PFSK-1 (cell line): Measurements from ENCODE around the gene EYA3.

Experiments
- POLR2AphosphoS5 ChIP-seq: IDR thresholded peaks from 2 replicates; pipeline ENCODE4 v1.6.1; 2012; ENCODE audit warnings: low read depth, mild to moderate bottlenecking, control low read depth, low read length, moderate library complexity
- REST ChIP-seq, 2 experiments: IDR thresholded peaks; 2 replicates each; pipeline versions ENCODE4 v1.6.1 to v1.8.0; 2011 to 2012; ENCODE audit warnings: low read depth in 2 of 2, low read length in 2 of 2, control low read depth in 1 of 2, inconsistent platforms in 1 of 2, mild to moderate bottlenecking in 1 of 2, moderate library complexity in 1 of 2; ENCODE audit not compliant: insufficient read depth in 1 of 2
- SIN3A ChIP-seq: IDR thresholded peaks from 2 replicates; pipeline ENCODE4 v1.6.1; 2012; ENCODE audit warnings: mild to moderate bottlenecking, low read length, moderate library complexity, borderline replicate concordance; ENCODE audit not compliant: insufficient read depth
- TAF1 ChIP-seq: IDR thresholded peaks from 2 replicates; pipeline ENCODE4 v1.6.1; 2012; ENCODE audit warnings: low read length, control low read depth, borderline replicate concordance; ENCODE audit not compliant: insufficient read depth

- TF ChIP-seq SIN3A (no peak), REST (IDR thresholded peaks at IDR 0.05; ENCODE audit: insufficient read depth in 1 of 2, low read depth in 2 of 2, low read length in 2 of 2) (no peak), POLR2AphosphoS5 (no peak), TAF1 (no peak)
Measured at GRCh38 chr1:28126783-28127490, 38.5 kb upstream of the EYA3 start.
